ENCODE measurements around the gene WDR59. TPM values are rescaled to one million over a fixed set of nuclear protein-coding genes. Genes with fewer than 3 reads are reported as not detected.

Gene WDR59
- total and polyA plus RNA-seq, 9 of the 15 experiments (the other 6 are each of a cell fraction or from before 2014, with no cell fraction given): 12.7 to 126 (median 34.7) TPM

DNA sequence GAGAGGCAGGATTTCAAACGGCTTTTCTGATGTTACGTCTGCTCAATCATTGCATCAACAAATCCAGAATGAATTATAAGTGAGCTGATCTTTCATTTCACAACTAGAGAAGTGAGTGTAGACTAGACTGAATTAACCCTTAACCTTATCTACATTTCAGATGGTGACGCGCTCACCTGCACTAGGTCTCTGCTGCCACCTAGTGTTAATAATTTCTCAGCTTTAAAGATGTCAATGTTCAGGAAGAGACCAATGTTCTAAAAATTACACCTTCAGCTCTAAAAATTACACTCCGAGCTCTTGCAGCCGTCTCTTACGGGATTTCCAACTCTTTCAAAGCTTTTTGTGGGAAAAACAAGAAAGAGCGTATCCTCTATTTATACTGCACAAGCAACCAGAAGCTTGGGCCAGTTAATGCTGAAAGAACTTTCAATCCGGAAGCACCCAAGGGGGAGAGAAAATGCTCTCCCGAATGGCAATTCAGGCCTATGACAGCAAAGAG is 122.1 kb downstream of the WDR59 start:
- BruUV-seq (replicated peaks): no TSS peak
- DNase-seq (ENCODE audit: extremely low read depth in 1 of 4, low spot score in 3 of 4) (peak; percentile 64 to 73 (median 71)), FAIRE-seq (peak; percentile 87), ATAC-seq (peak; percentile 89)
- H3K27me3 ChIP-seq (ENCODE audit: control insufficient read depth in 2 of 2, insufficient read depth in 2 of 2, low read length in 2 of 2): peaks cover 4 to 9% of the 10 kb centered on the region in 2 experiments; a peak in 4 of 5 replicates
- intact Hi-C loops (cut with micrococcal nuclease): loop anchor here (1.0 to 10.0 kb wide), 4 partner anchors 49 to 272 kb away; no protein-coding TSS in a partner anchor
- H3K36me3 ChIP-seq (ENCODE audit: control insufficient read depth, insufficient read depth, low read length): no peaks in the 10 kb centered on the region
- H4K20me1 ChIP-seq (replicated peaks; ENCODE audit: control insufficient read depth, insufficient read depth, low read length): no peaks in the 10 kb centered on the region
- in situ Hi-C loops (cut with MboI): no loop called here
- H3K4me2 ChIP-seq (ENCODE audit: insufficient read depth, low read length): no peak overlapping the region
- POLR2A ChIA-PET: interaction anchor here (0.5 to 1.9 kb wide), 8 partner anchors 8 to 196 kb away, joined by 3 to 8 read pairs (median 4); partner anchors contain the start of gene RFWD3
- no peaks in the 10 kb centered on the region for H3K4me1 ChIP-seq (replicated peaks in 1 of 2; ENCODE audit: control insufficient read depth in 2 of 2, insufficient read depth in 2 of 2, low read length in 2 of 2)
- peak overlapping the region; percentile 62; the same call in 1 of the 2 replicates for H2AFZ ChIP-seq (ENCODE audit: low read depth, low read length)
- H3K9me3 ChIP-seq (replicated peaks; ENCODE audit: control insufficient read depth, insufficient read depth, low read depth, low read length): no peaks in the 10 kb centered on the region
- H3K9me1 ChIP-seq (ENCODE audit: control insufficient read depth, insufficient read depth, low read length): no peaks in the 10 kb centered on the region
- H3K27ac ChIP-seq (ENCODE audit: extremely low read depth, low read depth, low read length): no peak overlapping the region
- H3K9ac ChIP-seq (ENCODE audit: insufficient read depth in 1 of 2, low read depth in 2 of 2, low read length in 2 of 2): no peak overlapping the region
- no peaks in the 10 kb centered on the region for H3K79me2 ChIP-seq (ENCODE audit: control insufficient read depth, insufficient read depth, low read length)
- 18% methylated on average over 10 of the region's 10 CpGs for WGBS (ENCODE audit: insufficient coverage, low coverage, missing lambda C conversion rate)
- CTCF ChIA-PET (ENCODE audit: low intra/inter-chr PET ratio): interaction anchor here (0.7 to 2.3 kb wide), 7 partner anchors 49 to 553 kb away, joined by 3 to 24 read pairs (median 6); no protein-coding TSS in a partner anchor
- no peak overlapping the region for H3K4me3 ChIP-seq
- TF ChIP-seq PHF20 (IDR thresholded peaks at IDR 0.05; ENCODE audit: partially characterized antibody): no peak
- TF ChIP-seq, protein P1, sequence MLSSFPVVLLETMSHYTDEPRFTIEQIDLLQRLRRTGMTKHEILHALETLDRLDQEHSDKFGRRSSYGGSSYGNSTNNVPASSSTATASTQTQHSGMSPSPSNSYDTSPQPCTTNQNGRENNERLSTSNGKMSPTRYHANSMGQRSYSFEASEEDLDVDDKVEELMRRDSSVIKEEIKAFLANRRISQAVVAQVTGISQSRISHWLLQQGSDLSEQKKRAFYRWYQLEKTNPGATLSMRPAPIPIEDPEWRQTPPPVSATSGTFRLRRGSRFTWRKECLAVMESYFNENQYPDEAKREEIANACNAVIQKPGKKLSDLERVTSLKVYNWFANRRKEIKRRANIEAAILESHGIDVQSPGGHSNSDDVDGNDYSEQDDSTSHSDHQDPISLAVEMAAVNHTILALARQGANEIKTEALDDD (IDR thresholded peaks at IDR 0.05): peak; percentile 66; the same call in 1 of the 2 replicates
- TF ChIP-seq ZNF146 (CRISPR knock-in tag; IDR thresholded peaks at IDR 0.05; ENCODE audit: unreplicated experiment): no peak
- no peak for TF ChIP-seq CREB1 (IDR thresholded peaks at IDR 0.05)
- 0 out of 2 replicates have a peak, but pooled peaks have one; percentile 34 for TF ChIP-seq CREB1 (CRISPR knock-in tag; IDR thresholded peaks at IDR 0.05)
- no peak for TF ChIP-seq TAF1 (IDR thresholded peaks at IDR 0.05; ENCODE audit: control insufficient read depth, extremely low read depth, insufficient read depth, low read length, severe bottlenecking)
- TF ChIP-seq, protein P2, sequence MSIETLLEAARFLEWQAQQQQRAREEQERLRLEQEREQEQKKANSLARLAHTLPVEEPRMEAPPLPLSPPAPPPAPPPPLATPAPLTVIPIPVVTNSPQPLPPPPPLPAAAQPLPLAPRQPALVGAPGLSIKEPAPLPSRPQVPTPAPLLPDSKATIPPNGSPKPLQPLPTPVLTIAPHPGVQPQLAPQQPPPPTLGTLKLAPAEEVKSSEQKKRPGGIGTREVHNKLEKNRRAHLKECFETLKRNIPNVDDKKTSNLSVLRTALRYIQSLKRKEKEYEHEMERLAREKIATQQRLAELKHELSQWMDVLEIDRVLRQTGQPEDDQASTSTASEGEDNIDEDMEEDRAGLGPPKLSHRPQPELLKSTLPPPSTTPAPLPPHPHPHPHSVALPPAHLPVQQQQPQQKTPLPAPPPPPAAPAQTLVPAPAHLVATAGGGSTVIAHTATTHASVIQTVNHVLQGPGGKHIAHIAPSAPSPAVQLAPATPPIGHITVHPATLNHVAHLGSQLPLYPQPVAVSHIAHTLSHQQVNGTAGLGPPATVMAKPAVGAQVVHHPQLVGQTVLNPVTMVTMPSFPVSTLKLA (conservative IDR thresholded peaks at IDR 0.05): no peak
- TF ChIP-seq, protein P3, sequence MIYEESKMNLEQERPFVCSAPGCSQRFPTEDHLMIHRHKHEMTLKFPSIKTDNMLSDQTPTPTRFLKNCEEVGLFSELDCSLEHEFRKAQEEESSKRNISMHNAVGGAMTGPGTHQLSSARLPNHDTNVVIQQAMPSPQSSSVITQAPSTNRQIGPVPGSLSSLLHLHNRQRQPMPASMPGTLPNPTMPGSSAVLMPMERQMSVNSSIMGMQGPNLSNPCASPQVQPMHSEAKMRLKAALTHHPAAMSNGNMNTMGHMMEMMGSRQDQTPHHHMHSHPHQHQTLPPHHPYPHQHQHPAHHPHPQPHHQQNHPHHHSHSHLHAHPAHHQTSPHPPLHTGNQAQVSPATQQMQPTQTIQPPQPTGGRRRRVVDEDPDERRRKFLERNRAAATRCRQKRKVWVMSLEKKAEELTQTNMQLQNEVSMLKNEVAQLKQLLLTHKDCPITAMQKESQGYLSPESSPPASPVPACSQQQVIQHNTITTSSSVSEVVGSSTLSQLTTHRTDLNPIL (CRISPR knock-in tag; IDR thresholded peaks at IDR 0.05): no peak
- TF ChIP-seq ZNF133 (CRISPR knock-in tag; IDR thresholded peaks at IDR 0.05): no peak
- no peak for TF ChIP-seq SAP30 (IDR thresholded peaks at IDR 0.05; ENCODE audit: borderline replicate concordance, insufficient read depth, low read depth, low read length, poor library complexity, severe bottlenecking)
- no peak for TF ChIP-seq SIN3B (IDR thresholded peaks at IDR 0.05; ENCODE audit: low read depth)
- TF ChIP-seq LEF1 (IDR thresholded peaks at IDR 0.05): no peak
- TF ChIP-seq SREBF2 (CRISPR knock-in tag; IDR thresholded peaks at IDR 0.05): no peak
- TF ChIP-seq GABPB1 (CRISPR knock-in tag; IDR thresholded peaks at IDR 0.05): no peak
- no peak for TF ChIP-seq FOXK2 (conservative IDR thresholded peaks at IDR 0.05 in 1 of 2, IDR thresholded peaks at IDR 0.05 in 1 of 2; ENCODE audit: low read depth in 2 of 2)
- TF ChIP-seq, protein P4, sequence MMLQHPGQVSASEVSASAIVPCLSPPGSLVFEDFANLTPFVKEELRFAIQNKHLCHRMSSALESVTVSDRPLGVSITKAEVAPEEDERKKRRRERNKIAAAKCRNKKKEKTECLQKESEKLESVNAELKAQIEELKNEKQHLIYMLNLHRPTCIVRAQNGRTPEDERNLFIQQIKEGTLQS (IDR thresholded peaks at IDR 0.05): no peak
- TF ChIP-seq, protein P4 (CRISPR knock-in tag; conservative IDR thresholded peaks at IDR 0.05): no peak
- peak; percentile 89 to 93 for TF ChIP-seq RAD21 (CRISPR knock-in tag; conservative IDR thresholded peaks at IDR 0.05 in 1 of 2, IDR thresholded peaks at IDR 0.05 in 1 of 2)
